Hematopoietic multipotent progenitor cell treated with erythropoietin and hydrocortisone succinate and interleukin-3 and kit ligand, for 4 days (in vitro differentiated cells): Measurements from ENCODE around the gene OR2AE1.

Experiments used
- DNase-seq: peaks from one replicate; pipeline ENCODE4 v3.0.0-alpha.2; 2015

The OR2AE1 gene

GRCh38 chr7:99848420-99849216 lies 28.2 kb downstream of the OR2AE1 start:
- DNase-seq = no peak

- DNase-seq = no peak
These were observed 32.5 kb downstream of the OR2AE1 start for GRCh38 chr7:99844328-99844727.

GRCh38 chr7:99843808-99844207 lies 33.0 kb downstream of the OR2AE1 start:
- no peak for DNase-seq

- DNase-seq = no peak
These were observed 33.9 kb downstream of the OR2AE1 start for GRCh38 chr7:99842926-99843325.

- no peak for DNase-seq
These were observed 36.5 kb downstream of the OR2AE1 start for GRCh38 chr7:99840136-99840869.

GRCh38 chr7:99839287-99840021 lies 37.4 kb downstream of the OR2AE1 start:
- DNase-seq = peak; percentile 63

- DNase-seq = peak; percentile 67
These were observed 39.0 kb downstream of the OR2AE1 start for GRCh38 chr7:99837649-99838361.

- DNase-seq = peak; percentile 91
These were observed 41.6 kb downstream of the OR2AE1 start for GRCh38 chr7:99835189-99835588.

- no peak for DNase-seq
These were observed 42.5 kb downstream of the OR2AE1 start for GRCh38 chr7:99834382-99834781.

- peak; percentile 94 for DNase-seq
These were observed 43.5 kb downstream of the OR2AE1 start for GRCh38 chr7:99833289-99833877.

GRCh38 chr7:99831595-99831994 lies 45.2 kb downstream of the OR2AE1 start:
- DNase-seq = peak; percentile 77

- DNase-seq = no peak
These were observed 47.2 kb downstream of the OR2AE1 start for GRCh38 chr7:99829524-99830160.

GRCh38 chr7:99828811-99829210 lies 48.0 kb downstream of the OR2AE1 start:
- DNase-seq = no peak

- no peak for DNase-seq
These were observed 49.6 kb downstream of the OR2AE1 start for GRCh38 chr7:99827040-99827778.
